ENCODE data around the gene BANF2.

GRCh38 chr20:17773619-17774018 is 73.9 kb downstream of the BANF2 start:
- TF ChIP-seq CTCF (IDR thresholded peaks at IDR 0.05): no peak
- no peak for TF ChIP-seq POLR2A (IDR thresholded peaks at IDR 0.05)
- TF ChIP-seq POLR2AphosphoS5 (IDR thresholded peaks at IDR 0.05): no peak
